Diencephalon (tissue), 1 donor: ENCODE results near the gene CXCL17. TPM values are rescaled to one million over a fixed set of nuclear protein-coding genes. Genes with fewer than 3 reads are reported as not detected.

Experiments
- small RNA-seq: library from RNA; depleted of rRNA; stranded (forward); fragments of <200 nt; gene quantifications from one replicate; pipeline ENCODE3, GENCODE V24; 2014
- total RNA-seq: library from RNA; depleted of rRNA; stranded (reverse); fragments of >200 nt; gene quantifications from one replicate; pipeline ENCODE4 v1.2.3, GENCODE V29; 2014

CXCL17 gene, protein sequence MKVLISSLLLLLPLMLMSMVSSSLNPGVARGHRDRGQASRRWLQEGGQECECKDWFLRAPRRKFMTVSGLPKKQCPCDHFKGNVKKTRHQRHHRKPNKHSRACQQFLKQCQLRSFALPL
- total RNA-seq: not detected

DNA sequence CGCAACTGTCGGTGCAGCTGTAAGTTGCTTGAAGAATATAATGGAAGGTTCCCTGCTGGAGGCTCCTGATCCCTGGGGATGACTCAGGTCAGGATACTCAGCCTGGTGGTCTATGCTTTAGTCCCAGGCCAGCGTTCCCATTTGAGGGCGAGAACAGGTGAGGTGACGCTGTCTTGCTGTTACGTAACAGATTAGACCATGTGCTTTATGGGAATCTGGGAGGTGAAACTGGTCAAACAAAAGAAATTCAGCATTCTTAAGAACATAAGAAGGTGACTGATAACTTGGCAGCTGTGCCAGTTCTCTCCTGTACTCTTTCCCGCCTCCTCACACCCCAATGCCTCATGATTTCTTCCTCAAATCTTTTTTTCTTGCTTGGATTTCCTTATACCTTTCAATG lies at the start of gene CXCL17:
TSS of gene CXCL17 (minus strand) at position 114 of the 400 bp plus-strand sequence. CDS start 114 bp downstream, outside the sequence.

DNA sequence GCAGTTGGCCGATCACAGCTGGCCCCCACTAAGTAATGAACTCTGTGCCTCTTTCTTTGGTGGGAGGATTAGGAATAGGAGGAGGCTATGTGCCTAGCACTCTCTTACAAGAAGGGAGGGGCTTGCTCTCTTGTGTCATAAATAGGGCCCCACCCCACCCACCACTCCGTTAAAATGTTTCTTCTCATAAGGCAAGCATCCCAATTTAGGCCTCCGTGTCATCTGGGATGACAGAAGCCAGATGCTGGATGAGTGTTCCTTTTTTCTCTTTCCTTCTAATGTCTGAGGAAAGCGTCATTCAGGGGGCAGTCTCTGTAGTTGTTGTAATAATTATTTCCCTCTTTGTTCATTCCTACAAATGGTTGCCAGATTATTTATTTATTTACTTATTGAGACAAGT lies 15.4 kb downstream of the CXCL17 start, which contains the start of gene LIPE:
TSS of gene LIPE (minus strand) at position 76 of the 400 bp plus-strand sequence. CDS start 239 bp downstream, outside the sequence.

DNA sequence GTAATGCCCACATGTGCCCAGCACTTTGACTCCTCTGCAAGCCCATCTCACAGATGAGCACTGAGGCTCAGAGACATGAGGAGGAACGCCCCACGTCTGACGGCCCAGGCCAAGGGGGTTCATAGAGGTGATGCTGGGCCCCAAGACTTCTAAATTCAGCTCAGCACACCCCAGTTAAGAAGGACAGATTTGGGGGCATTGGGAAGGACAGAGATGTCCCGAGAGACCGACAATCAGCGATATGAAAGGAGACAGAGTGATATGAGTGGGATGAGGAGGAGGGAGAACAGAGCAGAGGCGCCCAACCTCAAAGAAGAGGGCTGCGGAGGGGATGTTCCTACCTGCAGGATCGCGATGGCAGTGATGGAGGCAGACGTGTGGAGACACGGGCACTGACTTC lies 52.8 kb downstream of the CXCL17 start, which contains the start of gene CNFN:
TSS of gene CNFN (minus strand) at position 399 of the 400 bp plus-strand sequence. CDS start 1,260 bp downstream, outside the sequence.

Small RNAs within 50 kb of the gene (small RNA-seq; reads per million reads assigned to genes)
- not detected for gene RNU4-60P

Other genes with a start within 250 kb of the CXCL17 start
- gene DEDD2, start 225.3 kb downstream of the CXCL17 start, total RNA-seq: 22.6 TPM
- 5.3 TPM for gene ZNF526, start 222.6 kb downstream of the CXCL17 start, total RNA-seq
- 34.6 TPM for gene GSK3A, start 200.3 kb downstream of the CXCL17 start, total RNA-seq
- gene ERF, start 187.8 kb downstream of the CXCL17 start, total RNA-seq: 10.4 TPM
- 20.8 TPM for gene CIC, start 173.7 kb downstream of the CXCL17 start, total RNA-seq
- gene PRR19, start 140.8 kb downstream of the CXCL17 start, total RNA-seq: 3.5 TPM
- 131 TPM for gene PAFAH1B3, start 140.3 kb downstream of the CXCL17 start, total RNA-seq
- 59.5 TPM for gene TMEM145, start 129.6 kb downstream of the CXCL17 start, total RNA-seq
- gene MEGF8, start 117.3 kb downstream of the CXCL17 start, total RNA-seq: 74.3 TPM
- gene CNFN, start 52.6 kb downstream of the CXCL17 start, total RNA-seq: not detected
- gene LIPE, start 15.6 kb downstream of the CXCL17 start, total RNA-seq: 15.2 TPM
- gene CEACAM1, start 85.5 kb upstream of the CXCL17 start, total RNA-seq: 0.23 TPM
- not detected for gene CEACAM8, start 152.0 kb upstream of the CXCL17 start, total RNA-seq